Stimulated activated CD8-positive, alpha-beta memory T cell treated with anti-CD3 and anti-CD28 coated beads, Interleukin-12 subunit alpha, Interleukin-12 subunit beta, amount 100 ng/mL, for 4 hours (primary cell): ENCODE results near the gene KCNIP2.
"Not testable (repeated sequence)": the region's sequence is repeated elsewhere in the genome, so short reads cannot be mapped to it uniquely, and the experiment has no call there.

ENCODE experiments used
- DNase-seq: peaks from one replicate; pipeline ENCODE4 v3.0.0-alpha.2; 2020; ENCODE audit warnings: low read depth

KCNIP2 gene

GRCh38 chr10:101827919-101828600, 15.5 kb downstream of the KCNIP2 start:
- DNase-seq, result no peak

- DNase-seq, result no peak
Observed at GRCh38 chr10:101826852-101827434, 16.7 kb downstream of the KCNIP2 start.

GRCh38 chr10:101824736-101825135, 18.9 kb downstream of the KCNIP2 start:
- no peak for DNase-seq

- DNase-seq, result no peak
Observed at GRCh38 chr10:101818872-101819633, 24.5 kb downstream of the KCNIP2 start.

GRCh38 chr10:101818119-101818871, 25.3 kb downstream of the KCNIP2 start, which contains the start of gene OGA:
Gene OGA, minus strand, starts transcription at chr10:101818444. Its CDS starts 422 bp downstream, at chr10:101818022.
- DNase-seq, result peak; percentile 94

GRCh38 chr10:101817337-101818118, 26.1 kb downstream of the KCNIP2 start:
- no peak for DNase-seq

GRCh38 chr10:101816913-101817336, 26.7 kb downstream of the KCNIP2 start:
- no peak for DNase-seq

GRCh38 chr10:101816376-101816775, 27.2 kb downstream of the KCNIP2 start:
- no peak for DNase-seq

GRCh38 chr10:101814466-101815071, 29.0 kb downstream of the KCNIP2 start:
- no peak for DNase-seq

GRCh38 chr10:101812606-101813005, 31.0 kb downstream of the KCNIP2 start:
- no peak for DNase-seq

- DNase-seq, result no peak
Observed at GRCh38 chr10:101807158-101807557, 36.4 kb downstream of the KCNIP2 start.

- no peak for DNase-seq
Observed at GRCh38 chr10:101803511-101803910, 40.1 kb downstream of the KCNIP2 start.

- no peak for DNase-seq
Observed at GRCh38 chr10:101797403-101798059, 46.1 kb downstream of the KCNIP2 start.

GRCh38 chr10:101793526-101793925, 50.1 kb downstream of the KCNIP2 start:
- no peak for DNase-seq

GRCh38 chr10:101789686-101790085, 53.9 kb downstream of the KCNIP2 start:
- no peak for DNase-seq

- DNase-seq, result not testable (repeated sequence)
Observed at GRCh38 chr10:101789231-101789630, 54.4 kb downstream of the KCNIP2 start.

GRCh38 chr10:101785801-101786200, 57.8 kb downstream of the KCNIP2 start:
- DNase-seq, result no peak

- no peak for DNase-seq
Observed at GRCh38 chr10:101784558-101784957, 59.0 kb downstream of the KCNIP2 start.

GRCh38 chr10:101783736-101784118, 59.9 kb downstream of the KCNIP2 start:
- no peak for DNase-seq
